SK-N-SH treated with all-trans-retinoic acid at 6 μM for 48 hours (cell line): ENCODE measurements around the gene TFEB.

ENCODE experiments used
- CSRNP3 ChIP-seq: fragments of 250-450 bp; sonication (Bioruptor Pico); IDR thresholded peaks from 2 replicates; pipeline ENCODE4 v1.5.1; 2021; ENCODE audit warnings: mild to moderate bottlenecking, moderate library complexity
- OSR1 ChIP-seq: fragments of 250-450 bp; sonication (Bioruptor Pico); IDR thresholded peaks from 2 replicates; pipeline ENCODE4 v1.8.0; 2022; ENCODE audit warnings: moderate library complexity, mild to moderate bottlenecking, inconsistent platforms
- PATZ1 ChIP-seq: fragments of 250-450 bp; sonication (Bioruptor Pico); IDR thresholded peaks from 2 replicates; pipeline ENCODE4 v1.8.0; 2020; ENCODE audit warnings: mild to moderate bottlenecking, moderate library complexity, borderline replicate concordance
- RARB ChIP-seq: fragments of 250-450 bp; sonication (Bioruptor Pico); IDR thresholded peaks from 2 replicates; pipeline ENCODE4 v1.8.0; 2021; ENCODE audit warnings: mild to moderate bottlenecking, moderate library complexity
- TSHZ2 ChIP-seq: fragments of 250-450 bp; sonication (Bioruptor Pico); IDR thresholded peaks from 2 replicates; pipeline ENCODE4 v1.5.0; 2020; ENCODE audit warnings: mild to moderate bottlenecking, moderate library complexity
- ZFP3 ChIP-seq: fragments of 250-450 bp; sonication (Bioruptor Pico); IDR thresholded peaks from 2 replicates; pipeline ENCODE4 v1.5.0; 2020; ENCODE audit warnings: mild to moderate bottlenecking, moderate library complexity
- ZFP30 ChIP-seq: fragments of 450-650 bp; formaldehyde crosslinking; IDR thresholded peaks from 2 replicates; pipeline ENCODE4 v1.5.0; 2022; ENCODE audit warnings: mild to moderate bottlenecking, moderate library complexity
- ZNF565 ChIP-seq: fragments of 450-650 bp; formaldehyde crosslinking; conservative IDR thresholded peaks from 2 replicates; pipeline ENCODE4 v1.5.0; 2020; ENCODE audit warnings: low read depth, mild to moderate bottlenecking, moderate library complexity
- ZNF70 ChIP-seq: fragments of 450-650 bp; formaldehyde crosslinking; IDR thresholded peaks from 2 replicates; pipeline ENCODE4 v1.5.0; 2020; ENCODE audit warnings: mild to moderate bottlenecking, moderate library complexity

GRCh38 chr6:41759106-41759904 is 23.9 kb upstream of the TFEB start:
- no peak for TF ChIP-seq RARB (CRISPR knock-in tag)
- TF ChIP-seq ZFP3, result no peak
- TF ChIP-seq ZNF70 (CRISPR knock-in tag), result no peak
- no peak for TF ChIP-seq PATZ1 (CRISPR knock-in tag)
- TF ChIP-seq TSHZ2 (CRISPR knock-in tag), result no peak
- no peak for TF ChIP-seq OSR1 (CRISPR knock-in tag)
- TF ChIP-seq ZFP30, result no peak
- no peak for TF ChIP-seq CSRNP3 (CRISPR knock-in tag)
- no peak for TF ChIP-seq ZNF565
